T-helper 1 cell treated with Interleukin-12 subunit alpha and Interleukin-12 subunit beta and Interleukin-4 antibody, amounts not matched to agents 30 μg/mL and 1 μg/mL, for 36 hours (primary cell): ENCODE data around the gene RASA3.

Experiments
- H3K27ac Mint-ChIP-seq: one replicate; pipeline ENCODE4 v1.8.0; 2021; ENCODE audit warnings: mild to moderate bottlenecking, mixed read lengths
- H3K27me3 Mint-ChIP-seq: one replicate; pipeline ENCODE4 v1.8.0; 2021; ENCODE audit warnings: low read depth, mixed read lengths
- H3K36me3 Mint-ChIP-seq: one replicate; pipeline ENCODE4 v1.8.0; 2021; ENCODE audit warnings: low read depth, mixed read lengths
- H3K4me1 Mint-ChIP-seq: one replicate; pipeline ENCODE4 v1.8.0; 2021; ENCODE audit warnings: low read depth, mixed read lengths
- H3K4me3 Mint-ChIP-seq: one replicate; pipeline ENCODE4 v1.8.0; 2021; ENCODE audit warnings: mild to moderate bottlenecking, moderate library complexity, mixed read lengths
- H3K9me3 Mint-ChIP-seq: one replicate; pipeline ENCODE4 v1.8.0; 2021; ENCODE audit warnings: mixed read lengths

RASA3 gene

DNA sequence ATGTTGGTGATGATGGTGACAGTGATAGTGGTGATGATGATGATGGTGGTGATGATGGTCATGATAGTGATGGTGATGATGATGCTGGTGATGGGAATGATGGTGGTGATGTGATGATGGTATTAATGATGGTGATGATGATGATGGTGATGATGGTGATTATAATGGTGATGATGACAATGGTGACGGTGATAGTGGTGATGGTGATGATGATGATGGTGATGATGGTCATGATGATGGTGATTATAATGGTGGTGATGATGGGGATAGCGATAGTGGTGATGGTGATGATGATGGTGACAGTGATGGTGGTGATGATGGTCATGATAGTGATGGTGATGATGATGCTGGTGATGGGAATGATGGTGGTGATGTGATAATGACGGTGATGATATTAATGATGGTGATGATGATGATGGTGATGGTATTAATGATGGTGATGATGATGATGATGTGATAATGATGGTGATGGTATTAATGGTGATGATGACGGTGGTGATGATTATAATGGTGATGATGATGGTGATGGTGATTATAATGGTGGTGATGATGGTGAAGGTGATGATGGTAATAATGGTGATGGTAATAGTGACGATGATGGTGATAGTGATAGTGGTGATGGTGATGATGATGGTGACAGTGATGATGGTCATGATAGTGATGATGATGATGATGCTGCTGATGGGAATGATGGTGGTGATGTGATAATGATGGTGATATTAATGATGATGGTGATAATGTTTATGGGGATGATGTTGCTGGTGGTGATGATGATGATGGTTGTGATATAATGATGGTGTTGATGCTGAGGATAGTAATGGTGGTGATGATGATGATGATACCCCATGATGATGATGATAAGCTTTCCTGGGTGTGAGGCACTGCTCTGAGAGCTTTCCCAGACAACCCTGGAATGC is 166.2 kb downstream of the RASA3 start:
- no peak overlapping the region for H3K4me3 Mint-ChIP-seq
- H3K36me3 Mint-ChIP-seq: peaks cover 12% of the 10 kb centered on the region
- H3K27me3 Mint-ChIP-seq: no peaks in the 10 kb centered on the region
- H3K27ac Mint-ChIP-seq: no peak overlapping the region
- H3K9me3 Mint-ChIP-seq: peaks cover 5% of the 10 kb centered on the region
- no peaks in the 10 kb centered on the region for H3K4me1 Mint-ChIP-seq

GRCh38 chr13:113965383-113965874 is 167.0 kb downstream of the RASA3 start:
- no peak overlapping the region for H3K27ac Mint-ChIP-seq
- H3K4me1 Mint-ChIP-seq: no peaks in the 10 kb centered on the region
- peaks cover 6% of the 10 kb centered on the region for H3K9me3 Mint-ChIP-seq
- H3K27me3 Mint-ChIP-seq: no peaks in the 10 kb centered on the region
- peaks cover 14% of the 10 kb centered on the region for H3K36me3 Mint-ChIP-seq
- H3K4me3 Mint-ChIP-seq: no peak overlapping the region

- Mint-ChIP-seq H3K9me3 (peaks cover 9% of the 10 kb centered on the region), H3K27me3 (no peaks in the 10 kb centered on the region), H3K36me3 (peaks cover 15% of the 10 kb centered on the region), H3K4me3 (no peak overlapping the region), H3K4me1 (no peaks in the 10 kb centered on the region), H3K27ac (no peak overlapping the region)
Observed at GRCh38 chr13:113964251-113964995, 168.0 kb downstream of the RASA3 start.

GRCh38 chr13:113963376-113963775 is 169.0 kb downstream of the RASA3 start:
- H3K4me3 Mint-ChIP-seq: no peak overlapping the region
- H3K9me3 Mint-ChIP-seq: peaks cover 17% of the 10 kb centered on the region
- peaks cover 16% of the 10 kb centered on the region for H3K36me3 Mint-ChIP-seq
- no peaks in the 10 kb centered on the region for H3K4me1 Mint-ChIP-seq
- no peaks in the 10 kb centered on the region for H3K27me3 Mint-ChIP-seq
- no peak overlapping the region for H3K27ac Mint-ChIP-seq

GRCh38 chr13:113962975-113963374 is 169.4 kb downstream of the RASA3 start:
- H3K36me3 Mint-ChIP-seq: peaks cover 20% of the 10 kb centered on the region
- no peak overlapping the region for H3K27ac Mint-ChIP-seq
- H3K4me3 Mint-ChIP-seq: no peak overlapping the region
- no peaks in the 10 kb centered on the region for H3K4me1 Mint-ChIP-seq
- H3K9me3 Mint-ChIP-seq: peaks cover 21% of the 10 kb centered on the region
- no peaks in the 10 kb centered on the region for H3K27me3 Mint-ChIP-seq

- H3K27ac Mint-ChIP-seq: no peak overlapping the region
- H3K4me1 Mint-ChIP-seq: no peaks in the 10 kb centered on the region
- H3K9me3 Mint-ChIP-seq: peaks cover 27% of the 10 kb centered on the region
- no peak overlapping the region for H3K4me3 Mint-ChIP-seq
- H3K27me3 Mint-ChIP-seq: no peaks in the 10 kb centered on the region
- peaks cover 23% of the 10 kb centered on the region for H3K36me3 Mint-ChIP-seq
Observed at GRCh38 chr13:113962386-113962785, 170.0 kb downstream of the RASA3 start.

- H3K27ac Mint-ChIP-seq: no peak overlapping the region
- H3K4me1 Mint-ChIP-seq: no peaks in the 10 kb centered on the region
- no peaks in the 10 kb centered on the region for H3K27me3 Mint-ChIP-seq
- peaks cover 33% of the 10 kb centered on the region for H3K36me3 Mint-ChIP-seq
- peaks cover 32% of the 10 kb centered on the region for H3K9me3 Mint-ChIP-seq
- H3K4me3 Mint-ChIP-seq: no peak overlapping the region
Observed at GRCh38 chr13:113960276-113960948, 172.0 kb downstream of the RASA3 start.

GRCh38 chr13:113959198-113959597 is 173.2 kb downstream of the RASA3 start:
- H3K4me1 Mint-ChIP-seq: no peaks in the 10 kb centered on the region
- no peak overlapping the region for H3K4me3 Mint-ChIP-seq
- H3K36me3 Mint-ChIP-seq: peaks cover 42% of the 10 kb centered on the region
- no peak overlapping the region for H3K27ac Mint-ChIP-seq
- peaks cover 32% of the 10 kb centered on the region for H3K9me3 Mint-ChIP-seq
- H3K27me3 Mint-ChIP-seq: no peaks in the 10 kb centered on the region

DNA sequence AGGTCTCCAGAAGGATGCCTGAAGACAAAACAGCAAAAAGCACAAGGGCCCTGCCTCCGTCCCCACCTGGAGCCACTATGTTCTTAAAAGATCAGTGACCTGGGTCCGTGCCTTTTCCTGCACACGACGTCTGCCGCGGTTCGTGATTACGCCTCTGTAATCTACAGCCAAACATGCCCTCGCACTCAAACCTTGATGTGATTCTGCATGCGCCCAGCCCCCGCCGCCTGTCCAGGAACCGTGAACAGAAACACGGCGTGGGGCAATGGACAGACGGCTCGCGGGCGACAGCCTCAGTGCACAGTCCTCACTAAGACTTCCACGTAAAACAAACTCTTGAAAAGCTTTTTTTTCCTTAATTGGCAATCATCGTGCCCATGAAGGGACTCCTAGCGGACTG is 174.1 kb downstream of the RASA3 start:
- H3K27ac Mint-ChIP-seq: no peak overlapping the region
- peaks cover 40% of the 10 kb centered on the region for H3K36me3 Mint-ChIP-seq
- H3K27me3 Mint-ChIP-seq: no peaks in the 10 kb centered on the region
- H3K4me3 Mint-ChIP-seq: no peak overlapping the region
- H3K9me3 Mint-ChIP-seq: peaks cover 32% of the 10 kb centered on the region
- no peaks in the 10 kb centered on the region for H3K4me1 Mint-ChIP-seq

DNA sequence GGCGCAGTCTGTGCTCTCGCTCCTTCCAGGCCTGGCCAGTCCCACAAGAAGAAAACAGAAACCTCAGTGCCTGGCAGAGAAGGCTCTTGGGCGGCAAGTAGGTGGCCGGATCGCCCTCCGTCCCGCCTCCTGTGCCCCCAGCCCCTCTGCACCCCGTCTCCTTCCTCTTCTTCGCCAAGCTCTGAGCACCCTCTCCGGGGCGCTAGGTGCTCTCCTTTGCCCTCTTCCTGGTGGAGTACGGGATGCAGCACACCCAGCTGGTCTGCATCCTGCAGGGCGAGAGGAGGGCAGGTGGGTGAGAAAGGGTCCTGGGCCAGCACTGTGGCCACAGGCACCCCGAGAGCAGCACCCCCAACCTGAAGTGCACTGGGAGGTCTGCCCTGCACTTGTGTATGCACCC is 175.9 kb downstream of the RASA3 start:
- peaks cover 36% of the 10 kb centered on the region for H3K36me3 Mint-ChIP-seq
- H3K27ac Mint-ChIP-seq: no peak overlapping the region
- no peak overlapping the region for H3K4me3 Mint-ChIP-seq
- no peaks in the 10 kb centered on the region for H3K27me3 Mint-ChIP-seq
- peaks cover 28% of the 10 kb centered on the region for H3K9me3 Mint-ChIP-seq
- no peaks in the 10 kb centered on the region for H3K4me1 Mint-ChIP-seq

GRCh38 chr13:113955691-113956090 is 176.7 kb downstream of the RASA3 start:
- peaks cover 27% of the 10 kb centered on the region for H3K9me3 Mint-ChIP-seq
- no peak overlapping the region for H3K4me3 Mint-ChIP-seq
- H3K36me3 Mint-ChIP-seq: peaks cover 35% of the 10 kb centered on the region
- no peaks in the 10 kb centered on the region for H3K4me1 Mint-ChIP-seq
- H3K27me3 Mint-ChIP-seq: no peaks in the 10 kb centered on the region
- no peak overlapping the region for H3K27ac Mint-ChIP-seq

DNA sequence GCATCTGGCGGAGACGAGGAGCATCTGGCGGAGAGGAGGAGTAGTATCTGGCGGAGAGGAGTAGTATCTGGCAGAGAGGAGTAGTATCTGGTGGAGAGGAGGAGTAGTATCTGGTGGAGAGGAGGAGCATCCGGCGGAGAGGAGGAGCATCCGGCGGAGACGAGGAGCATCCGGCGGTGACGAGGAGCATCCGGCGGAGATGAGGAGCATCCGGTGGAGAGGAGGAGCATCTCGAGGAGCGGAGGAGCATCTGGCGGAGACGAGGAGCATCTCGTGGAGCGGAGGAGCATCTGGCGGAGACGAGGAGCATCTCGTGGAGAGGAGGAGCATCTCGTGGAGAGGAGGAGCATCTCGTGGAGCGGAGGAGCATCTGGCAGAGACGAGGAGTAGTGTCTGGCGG is 177.2 kb downstream of the RASA3 start:
- H3K27me3 Mint-ChIP-seq: no peaks in the 10 kb centered on the region
- no peaks in the 10 kb centered on the region for H3K4me1 Mint-ChIP-seq
- H3K4me3 Mint-ChIP-seq: no peak overlapping the region
- no peak overlapping the region for H3K27ac Mint-ChIP-seq
- H3K9me3 Mint-ChIP-seq: peaks cover 24% of the 10 kb centered on the region
- peaks cover 32% of the 10 kb centered on the region for H3K36me3 Mint-ChIP-seq

- Mint-ChIP-seq H3K36me3 (peaks cover 30% of the 10 kb centered on the region), H3K9me3 (peaks cover 21% of the 10 kb centered on the region), H3K27ac (no peak overlapping the region), H3K4me1 (no peaks in the 10 kb centered on the region), H3K4me3 (no peak overlapping the region), H3K27me3 (no peaks in the 10 kb centered on the region)
Observed at GRCh38 chr13:113954046-113954835, 178.2 kb downstream of the RASA3 start.

DNA sequence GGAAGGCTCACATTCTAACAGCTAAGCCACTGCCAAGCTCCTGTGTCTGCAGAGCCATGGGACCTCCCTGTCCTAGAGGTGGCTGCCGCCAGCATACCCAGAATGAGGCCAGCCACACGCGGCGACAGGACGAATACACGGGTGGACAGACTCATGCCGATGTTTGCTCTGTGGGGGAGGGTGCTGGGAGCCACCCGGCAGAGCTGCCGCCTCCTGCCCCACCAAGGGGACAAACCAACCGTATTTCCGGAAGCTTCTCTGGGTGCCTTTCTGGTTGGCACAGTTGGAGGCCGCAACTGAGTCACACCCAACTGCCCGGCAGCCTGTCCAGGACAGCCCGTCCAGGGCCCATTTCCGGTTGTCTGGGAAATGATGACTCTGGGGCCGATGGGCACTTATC is 178.9 kb downstream of the RASA3 start:
- H3K27me3 Mint-ChIP-seq: no peaks in the 10 kb centered on the region
- no peak overlapping the region for H3K4me3 Mint-ChIP-seq
- no peak overlapping the region for H3K27ac Mint-ChIP-seq
- H3K9me3 Mint-ChIP-seq: peaks cover 17% of the 10 kb centered on the region
- H3K36me3 Mint-ChIP-seq: peaks cover 28% of the 10 kb centered on the region
- H3K4me1 Mint-ChIP-seq: no peaks in the 10 kb centered on the region
